Adrenal gland (tissue), 12 donors: ENCODE results near the gene KIF21B. TPM values are rescaled to one million over a fixed set of nuclear protein-coding genes. Genes with fewer than 3 reads are reported as not detected.

Experiments
- DNase-seq, 7 donors: peaks; one replicate each; pipeline ENCODE4 v3.0.0-alpha.2; 2019 to 2020
- H3K27ac ChIP-seq, 5 donors: fragments of 200-600 bp; sonication (generic) in 4 of 5; 1 replicate in 3 of 5; 2 replicates in 2 of 5; pipeline versions ENCODE4 v1.5.1 to v1.8.0; 2016 to 2020; ENCODE audit warnings: mild to moderate bottlenecking in 1 of 5
- H3K27me3 ChIP-seq: fragments of 200-600 bp; 2 replicates; pipeline ENCODE4 v1.8.0; 2021
- H3K36me3 ChIP-seq, 2 donors: fragments of 200-600 bp; replicated peaks in 1 of 2; 1 replicate in 1 of 2; 2 replicates in 1 of 2; pipeline versions ENCODE4 v1.5.1 to v1.8.0; 2018 to 2022
- H3K4me1 ChIP-seq, 2 donors: fragments of 200-600 bp; replicated peaks in 1 of 2; 1 replicate in 1 of 2; 2 replicates in 1 of 2; pipeline versions ENCODE4 v1.5.1 to v1.8.0; 2018 to 2021
- H3K4me3 ChIP-seq, 4 donors: fragments of 200-600 bp; sonication (generic) in 3 of 4; one replicate each; pipeline ENCODE4 v1.5.1; 2016 to 2018
- H3K9me3 ChIP-seq, 3 donors: fragments of 200-600 bp; sonication (generic) in 1 of 3; replicated peaks in 1 of 3; 1 replicate in 2 of 3; 2 replicates in 1 of 3; pipeline versions ENCODE4 v1.5.1 to v1.8.0; 2016 to 2021
- POLR2A ChIP-seq, 2 donors: fragments of 450-650 bp; IDR thresholded peaks; one replicate each; pipeline ENCODE4 v1.6.1; 2017; ENCODE audit warnings: antibody characterized with exemption in 2 of 2, mild to moderate bottlenecking in 2 of 2, moderate library complexity in 1 of 2
- WGBS, 4 donors: extraction: QIAGEN DNeasy Blood & Tissue Kit in 2 of 4; methylation state at CpG; one replicate each; pipeline versions ENCODE4 v1.1.5 to v1.1.7; 2013 to 2017; 5-methylcytosine and 5-hydroxymethylcytosine counted together
- intact Hi-C, 2 donors: fragments of 100-400 bp; cut with DNase I; formaldehyde crosslinking; loops; one replicate each; pipeline versions ENCODE4 v1.14.1 to v1.15.0; 2022 to 2023
- polyA plus RNA-seq, 3 donors: library from polyadenylated mRNA; stranded (reverse); fragments of 200-250 nt in 2 of 3; fragments of 350-450 nt in 1 of 3; fragmentation: Illumina TruSeq in 1 of 3; extraction: RNeasy Lipid Tissue Mini Kit (QIAGEN cat#74804) in 1 of 3; gene quantifications; one replicate each; pipeline ENCODE4 v1.2.3, GENCODE V29; 2013 to 2014
- total RNA-seq, 9 donors: library from RNA; depleted of rRNA in 4 of 9; stranded (reverse); fragments of >200 nt in 4 of 9; fragments of 120-200 nt in 1 of 9; fragmentation: NEBNext Ultra II Directional in 1 of 9; extraction: Animal tissue kit (Norgen Biotek cat#: 25700) in 1 of 9; gene quantifications; one replicate each; pipeline versions ENCODE4 v1.1.0 to v1.2.4, GENCODE V29; 2013 to 2023
- TF ChIP-seq, protein P1 (sequence below), 6 experiments: fragments of 450-650 bp in 4 of 6; fragments of 200-600 bp in 2 of 6; sonication (generic) in 1 of 6; IDR thresholded peaks; 1 replicate in 5 of 6; 2 replicates in 1 of 6; pipeline versions ENCODE4 v1.5.1 to v1.8.0; 2016 to 2021; ENCODE audit warnings: antibody characterized with exemption in 6 of 6, mild to moderate bottlenecking in 2 of 6, moderate library complexity in 1 of 6
- donor health status: healthy with polysubstance abuse.
- donor health status: Bipolar disorder and iron deficiency.
- donor health status: DM: yes; HTN: yes; CAD: no.
- donor health status: DM: no; HTN: no; CAD: no.
- donor health status: DM: no; HTN: no; CAD: no.
- donor health status: DM: yes; HTN: yes; CAD: no.

Gene KIF21B
- total and polyA plus RNA-seq, 12 donors = 0.28 to 2.8 (median 1.3) TPM

GRCh38 chr1:200980452-200980772 lies 43.1 kb downstream of the KIF21B start:
- H3K9me3 ChIP-seq = no peaks in the 10 kb centered on the region
- no peaks in the 10 kb centered on the region for H3K4me1 ChIP-seq
- no peaks in the 10 kb centered on the region for H3K27me3 ChIP-seq
- no peak for TF ChIP-seq POLR2A (IDR thresholded peaks at IDR 0.05)
- no peak for DNase-seq
- intact Hi-C loops = no loop called here
- H3K36me3 ChIP-seq = no peaks in the 10 kb centered on the region
- WGBS, 4 donors = 91 to 100% (median 94%) methylated on average over 2 of the region's 2 CpGs
- H3K4me3 ChIP-seq = no peak overlapping the region
- no peak overlapping the region for H3K27ac ChIP-seq

DNA sequence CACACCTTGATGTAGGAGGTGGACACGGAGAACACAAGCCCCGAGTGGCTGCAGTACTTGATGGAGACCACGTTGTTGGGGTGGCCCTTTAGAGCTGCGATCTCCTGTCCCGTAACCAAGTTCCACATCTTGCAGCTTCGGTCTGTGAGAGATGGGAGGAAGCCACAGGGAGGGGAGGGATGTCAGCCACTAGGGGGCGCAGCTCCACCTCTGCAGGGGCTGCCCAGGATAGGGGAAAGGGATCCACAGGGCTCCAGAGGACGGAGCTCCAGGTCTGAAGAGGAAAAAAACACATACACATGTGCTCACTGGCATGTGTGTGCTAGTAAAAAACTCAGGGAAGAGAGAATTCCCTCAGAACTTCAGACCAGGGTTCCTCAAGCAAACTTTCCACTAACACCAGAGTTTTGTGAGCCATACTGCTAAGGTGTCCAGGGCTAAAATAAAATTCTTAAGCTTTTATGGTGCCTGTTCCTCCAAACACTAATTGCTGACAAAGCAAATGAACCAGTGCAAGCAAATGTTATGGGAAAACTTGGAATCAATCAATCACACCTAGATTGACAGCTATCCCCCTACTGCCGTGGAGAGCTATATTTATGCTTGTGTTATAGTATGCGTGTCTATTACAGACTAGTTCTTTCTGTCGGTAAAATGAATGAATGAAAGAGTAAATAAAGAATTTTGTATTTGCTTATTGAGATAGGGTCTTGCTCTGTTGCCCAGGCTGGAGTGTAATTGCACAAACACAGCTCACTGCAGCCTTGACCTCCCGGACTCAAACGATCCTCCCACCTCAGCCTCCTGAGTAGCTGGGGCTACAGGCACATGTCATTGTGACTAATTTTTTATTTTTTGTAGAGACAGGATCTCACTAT lies 43.7 kb downstream of the KIF21B start:
- H3K9me3 ChIP-seq = no peaks in the 10 kb centered on the region
- H3K36me3 ChIP-seq = no peaks in the 10 kb centered on the region
- DNase-seq = peak in 1 of 7 donors; percentile 29
- H3K27me3 ChIP-seq = no peaks in the 10 kb centered on the region
- WGBS, 4 donors = 82 to 89% (median 85%) methylated on average over 10 to 13 of the region's 13 CpGs
- TF ChIP-seq, protein P1, sequence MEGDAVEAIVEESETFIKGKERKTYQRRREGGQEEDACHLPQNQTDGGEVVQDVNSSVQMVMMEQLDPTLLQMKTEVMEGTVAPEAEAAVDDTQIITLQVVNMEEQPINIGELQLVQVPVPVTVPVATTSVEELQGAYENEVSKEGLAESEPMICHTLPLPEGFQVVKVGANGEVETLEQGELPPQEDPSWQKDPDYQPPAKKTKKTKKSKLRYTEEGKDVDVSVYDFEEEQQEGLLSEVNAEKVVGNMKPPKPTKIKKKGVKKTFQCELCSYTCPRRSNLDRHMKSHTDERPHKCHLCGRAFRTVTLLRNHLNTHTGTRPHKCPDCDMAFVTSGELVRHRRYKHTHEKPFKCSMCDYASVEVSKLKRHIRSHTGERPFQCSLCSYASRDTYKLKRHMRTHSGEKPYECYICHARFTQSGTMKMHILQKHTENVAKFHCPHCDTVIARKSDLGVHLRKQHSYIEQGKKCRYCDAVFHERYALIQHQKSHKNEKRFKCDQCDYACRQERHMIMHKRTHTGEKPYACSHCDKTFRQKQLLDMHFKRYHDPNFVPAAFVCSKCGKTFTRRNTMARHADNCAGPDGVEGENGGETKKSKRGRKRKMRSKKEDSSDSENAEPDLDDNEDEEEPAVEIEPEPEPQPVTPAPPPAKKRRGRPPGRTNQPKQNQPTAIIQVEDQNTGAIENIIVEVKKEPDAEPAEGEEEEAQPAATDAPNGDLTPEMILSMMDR (IDR thresholded peaks at IDR 0.05) = peak in 2 of 6 experiments; percentile 27 to 28
- no peak for TF ChIP-seq POLR2A (IDR thresholded peaks at IDR 0.05)
- no peak overlapping the region for H3K27ac ChIP-seq
- intact Hi-C loops = loop anchor here in 1 of 2 donors (10.0 kb wide), 1 partner anchor 245 kb away; no protein-coding TSS in a partner anchor
- H3K4me1 ChIP-seq = no peaks in the 10 kb centered on the region
- no peak overlapping the region for H3K4me3 ChIP-seq

- Histone ChIP-seq H3K4me3 (no peak overlapping the region), H3K9me3 (no peaks in the 10 kb centered on the region), H3K27ac (no peak overlapping the region), H3K4me1 (no peaks in the 10 kb centered on the region), H3K27me3 (peaks cover 2% of the 10 kb centered on the region), H3K36me3 (no peaks in the 10 kb centered on the region)
- TF ChIP-seq, protein P1 (IDR thresholded peaks at IDR 0.05) = no peak
- TF ChIP-seq POLR2A (IDR thresholded peaks at IDR 0.05) = no peak
- WGBS, 4 donors = 92 to 96% (median 92%) methylated on average over 8 to 16 of the region's 16 CpGs
- intact Hi-C loops = loop anchor here in 1 of 2 donors (10.0 kb wide), 1 partner anchor 248 kb away; no protein-coding TSS in a partner anchor
- DNase-seq = no peak
These were observed 46.3 kb downstream of the KIF21B start for GRCh38 chr1:200977071-200977754.

GRCh38 chr1:200976634-200977033 lies 46.9 kb downstream of the KIF21B start:
- Histone ChIP-seq H3K36me3 (no peaks in the 10 kb centered on the region), H3K4me1 (no peaks in the 10 kb centered on the region), H3K27ac (no peak overlapping the region), H3K27me3 (peaks cover 3% of the 10 kb centered on the region), H3K9me3 (no peaks in the 10 kb centered on the region), H3K4me3 (no peak overlapping the region)
- intact Hi-C loops = loop anchor here in 1 of 2 donors (10.0 kb wide), 1 partner anchor 248 kb away; no protein-coding TSS in a partner anchor
- no peak for DNase-seq
- WGBS, 4 donors = 80 to 91% (median 84%) methylated on average over 4 to 8 of the region's 8 CpGs
- TF ChIP-seq, protein P1 (IDR thresholded peaks at IDR 0.05) = no peak
- TF ChIP-seq POLR2A (IDR thresholded peaks at IDR 0.05) = no peak
